ENCODE results near the gene MYCBPAP. TPM values are rescaled to one million over a fixed set of nuclear protein-coding genes. Genes with fewer than 3 reads are reported as not detected.

Gene MYCBPAP
- total RNA-seq, 4 donors from 2014 or later = 0.64 to 3.7 (median 2.7) TPM; not detected in 1

GRCh38 chr17:50517504-50518383, 9.5 kb downstream of the MYCBPAP start:
- DNase-seq = no peak
- WGBS, 2 donors (ENCODE audit: low coverage in 1 of 2) = 71% methylated on average over 8 of the region's 8 CpGs; no CpG with 5 or more reads in 1 of the 2 donors
- Histone ChIP-seq H3K36me3 (no peaks in the 10 kb centered on the region), H3K27ac (peak overlapping the region in 2 of 4 donors; percentile 26 to 37), H3K27me3 (no peaks in the 10 kb centered on the region), H3K4me1 (peaks cover 0 to 18% (median under 1%) of the 10 kb centered on the region in 4 donors), H3K9me3 (no peaks in the 10 kb centered on the region), H3K4me3 (no peak overlapping the region)
- intact Hi-C loops (cut with DNase I; ENCODE audit: low total_unique reads) (no loop called here), in situ Hi-C loops (cut with MboI; ENCODE audit: low pct_ligation_motif_present in 1 of 4, low pct_unique_long_range_greater_than_20kb in 1 of 4, low sequenced_read_pairs in 3 of 4) (no loop called here)
- TF ChIP-seq POLR2A (IDR thresholded peaks at IDR 0.05) (no peak), POLR2AphosphoS5 (IDR thresholded peaks at IDR 0.05) (no peak), EP300 (IDR thresholded peaks at IDR 0.05; ENCODE audit: low read depth) (no peak), CTCF (IDR thresholded peaks at IDR 0.05) (no peak)

- no peak for DNase-seq
- TF ChIP-seq EP300 (IDR thresholded peaks at IDR 0.05; ENCODE audit: low read depth) = no peak
- Histone ChIP-seq H3K27ac (peak overlapping the region in 3 of 4 donors; percentile 14 to 37 (median 22)), H3K9me3 (no peaks in the 10 kb centered on the region), H3K4me1 (peaks cover 0 to 18% (median 0%) of the 10 kb centered on the region in 4 donors), H3K27me3 (no peaks in the 10 kb centered on the region), H3K4me3 (no peak overlapping the region), H3K36me3 (no peaks in the 10 kb centered on the region)
- intact Hi-C loops (cut with DNase I; ENCODE audit: low total_unique reads) = no loop called here
- in situ Hi-C loops (cut with MboI; ENCODE audit: low pct_ligation_motif_present in 1 of 4, low pct_unique_long_range_greater_than_20kb in 1 of 4, low sequenced_read_pairs in 3 of 4) = no loop called here
- 87% methylated on average over 13 of the region's 13 CpGs; no CpG with 5 or more reads in 1 of the 2 donors for WGBS, 2 donors (ENCODE audit: low coverage in 1 of 2)
These were observed 10.3 kb downstream of the MYCBPAP start for GRCh38 chr17:50518384-50519023.

- intact Hi-C loops (cut with DNase I; ENCODE audit: low total_unique reads) = no loop called here
- peaks cover 0 to 18% (median 0%) of the 10 kb centered on the region in 4 donors for H3K4me1 ChIP-seq
- H3K27ac ChIP-seq = peak overlapping the region in 2 of 4 donors; percentile 14 to 22
- 84 to 91% methylated on average over 5 to 8 of the region's 8 CpGs for WGBS, 2 donors (ENCODE audit: low coverage in 1 of 2)
- H3K9me3 ChIP-seq = no peaks in the 10 kb centered on the region
- no peak for TF ChIP-seq CTCF (IDR thresholded peaks at IDR 0.05)
- TF ChIP-seq POLR2AphosphoS5 (IDR thresholded peaks at IDR 0.05) = no peak
- no peak for TF ChIP-seq POLR2A (IDR thresholded peaks at IDR 0.05)
- TF ChIP-seq EP300 (IDR thresholded peaks at IDR 0.05; ENCODE audit: low read depth) = no peak
- no peak overlapping the region for H3K4me3 ChIP-seq
- no peaks in the 10 kb centered on the region for H3K36me3 ChIP-seq
- no peaks in the 10 kb centered on the region for H3K27me3 ChIP-seq
- DNase-seq = no peak
- in situ Hi-C loops (cut with MboI; ENCODE audit: low pct_ligation_motif_present in 1 of 4, low pct_unique_long_range_greater_than_20kb in 1 of 4, low sequenced_read_pairs in 3 of 4) = no loop called here
These were observed 11.0 kb downstream of the MYCBPAP start for GRCh38 chr17:50519141-50519834.

GRCh38 chr17:50520483-50520882, 12.2 kb downstream of the MYCBPAP start:
- intact Hi-C loops (cut with DNase I; ENCODE audit: low total_unique reads) (no loop called here), in situ Hi-C loops (cut with MboI; ENCODE audit: low pct_ligation_motif_present in 1 of 4, low pct_unique_long_range_greater_than_20kb in 1 of 4, low sequenced_read_pairs in 3 of 4) (no loop called here)
- Histone ChIP-seq H3K9me3 (no peaks in the 10 kb centered on the region), H3K27me3 (no peaks in the 10 kb centered on the region), H3K36me3 (no peaks in the 10 kb centered on the region), H3K27ac (no peak overlapping the region), H3K4me3 (no peak overlapping the region), H3K4me1 (peaks cover 0 to 16% (median 0%) of the 10 kb centered on the region in 4 donors)
- TF ChIP-seq EP300 (IDR thresholded peaks at IDR 0.05; ENCODE audit: low read depth) (no peak), POLR2AphosphoS5 (IDR thresholded peaks at IDR 0.05) (no peak), POLR2A (IDR thresholded peaks at IDR 0.05) (no peak), CTCF (IDR thresholded peaks at IDR 0.05) (no peak)
- no peak for DNase-seq
- 73 to 83% methylated on average over 1 to 2 of the region's 2 CpGs for WGBS, 2 donors (ENCODE audit: low coverage in 1 of 2)

All from transverse colon (tissue), 4 donors.